Erythroblast (primary cell): Measurements from ENCODE around the gene SPATA16.

Experiments
- GATA1 ChIP-seq: IDR thresholded peaks from 2 replicates; pipeline ENCODE4 v1.6.1; 2011; ENCODE audit warnings: low read depth, mild to moderate bottlenecking, control low read depth, low read length, moderate library complexity
- POLR2A ChIP-seq: IDR thresholded peaks from 2 replicates; pipeline ENCODE4 v1.6.1; 2011; ENCODE audit warnings: mild to moderate bottlenecking, low read length

GRCh38 chr3:172918165-172918564 lies 222.9 kb downstream of the SPATA16 start:
- TF ChIP-seq POLR2A: no peak
- TF ChIP-seq GATA1: no peak
